ENCODE measurements around the gene GPR27.

- no peak for TF ChIP-seq POLR2AphosphoS5 (IDR thresholded peaks at IDR 0.05; ENCODE audit: low read depth, low read length)
- TF ChIP-seq SIN3A (IDR thresholded peaks at IDR 0.05; ENCODE audit: borderline replicate concordance, insufficient read depth, low read length), result no peak
These were observed 28.2 kb upstream of the GPR27 start, which contains the start of gene EIF4E3 for GRCh38 chr3:71725271-71725991.

Data from PFSK-1 (cell line).